GM19468 (cell line): Measurements from ENCODE around the gene ATP13A1.

Experiments
- ATAC-seq: cut with Tn5 transposase; IDR thresholded peaks from one replicate; pipeline ENCODE4 v1.9.1; 2021; ENCODE audit warnings: mild to moderate bottlenecking, moderate library complexity, moderate number of reproducible peaks; ENCODE audit not compliant: unreplicated experiment; ENCODE audit errors: extremely low read depth

Gene ATP13A1

DNA sequence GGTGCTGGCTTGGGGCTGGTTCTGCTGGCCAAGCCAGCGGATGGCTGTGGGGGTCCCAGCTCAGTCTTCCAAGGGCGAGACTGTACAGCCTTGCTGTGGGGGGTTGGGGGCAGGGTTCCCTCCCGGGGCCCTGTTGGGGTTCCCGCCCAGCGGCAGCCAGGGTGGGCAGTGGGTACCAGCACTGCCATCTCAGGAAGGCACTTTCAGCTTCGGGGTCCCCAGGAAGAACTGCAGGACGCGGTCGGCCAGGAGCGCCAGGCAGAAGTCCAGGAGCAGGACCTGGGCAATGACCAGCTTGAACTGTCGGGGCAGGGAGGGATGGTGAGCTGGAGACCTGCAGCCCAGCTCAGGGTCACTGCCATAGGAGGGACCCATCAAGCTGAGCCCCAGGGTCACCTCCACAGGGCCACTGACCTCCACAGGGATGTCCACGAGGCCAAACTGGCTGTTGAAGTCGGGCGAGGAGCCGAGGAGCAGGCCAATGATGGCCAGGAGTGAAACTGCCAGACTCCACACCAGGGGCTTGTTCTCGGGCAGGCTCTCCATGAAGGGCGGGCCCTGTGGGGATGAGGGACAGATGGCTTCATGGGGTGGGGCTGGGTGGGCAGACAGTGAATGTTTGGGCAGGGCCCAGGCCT lies 18.1 kb downstream of the ATP13A1 start:
- no peak for ATAC-seq

DNA sequence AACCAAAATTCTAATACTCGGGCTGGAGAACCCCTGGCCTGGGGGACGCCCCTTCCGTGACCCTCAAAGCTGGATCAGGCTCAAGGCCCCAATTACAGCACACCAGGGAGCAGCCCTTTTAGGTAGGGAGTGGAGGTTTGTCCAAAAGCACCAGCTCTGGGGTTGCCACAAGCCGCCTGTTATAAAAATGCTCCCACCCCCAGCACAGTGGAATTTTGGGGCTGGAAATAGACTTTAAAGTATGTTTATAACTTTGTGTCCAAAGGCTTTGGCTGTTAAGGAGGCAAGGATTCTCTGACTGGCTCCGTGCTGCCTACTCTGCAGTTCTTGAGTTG lies 19.5 kb downstream of the ATP13A1 start:
- no peak for ATAC-seq

DNA sequence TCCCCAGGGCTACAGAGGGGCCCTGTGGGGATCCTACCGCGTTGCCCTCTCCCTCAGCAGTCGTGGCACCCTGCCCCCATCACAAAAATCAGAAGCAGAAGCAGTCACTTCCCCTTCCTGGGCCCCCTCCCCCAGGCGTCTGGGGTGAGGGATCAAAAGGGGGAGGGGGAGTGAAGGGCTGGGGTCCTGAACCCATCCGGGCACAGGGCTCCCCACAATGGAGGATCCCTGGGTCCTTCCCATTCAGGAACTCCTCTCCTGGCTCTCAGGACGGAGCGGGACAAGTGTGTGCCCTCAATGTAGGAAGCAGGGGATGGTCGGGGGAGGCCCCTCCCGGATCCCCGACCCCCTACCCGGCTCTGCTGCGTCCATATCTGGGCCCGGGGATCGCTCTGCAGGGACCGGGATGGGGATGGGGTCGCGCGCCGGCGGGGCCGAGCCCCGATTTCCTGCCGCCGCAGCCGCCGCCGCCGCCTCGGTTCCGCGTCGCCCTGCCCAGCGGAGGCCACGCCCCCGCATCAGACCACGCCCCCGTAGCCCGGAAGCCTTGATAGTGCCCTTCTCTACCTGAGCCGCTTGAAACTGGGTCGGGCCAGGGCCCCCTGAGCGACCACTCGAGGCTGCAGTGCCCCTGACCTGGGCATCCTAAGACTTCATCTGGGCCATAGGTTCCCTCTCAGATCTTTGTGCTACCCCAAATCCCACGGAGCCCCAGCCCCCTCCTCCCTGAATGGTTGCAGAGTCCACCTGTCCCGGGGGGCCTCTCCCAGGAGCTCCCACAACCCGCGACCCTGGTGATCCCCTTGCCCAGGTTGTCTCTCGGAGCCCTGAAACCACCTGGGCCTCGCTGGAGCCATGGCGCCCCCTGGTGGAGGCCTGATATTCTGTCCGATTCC lies 20.1 kb downstream of the ATP13A1 start, which contains the start of gene GMIP:
TSS of gene GMIP (minus strand) at position 500 of the 896 bp plus-strand sequence. CDS start at position 372, 128 bp downstream.
- no peak for ATAC-seq

DNA sequence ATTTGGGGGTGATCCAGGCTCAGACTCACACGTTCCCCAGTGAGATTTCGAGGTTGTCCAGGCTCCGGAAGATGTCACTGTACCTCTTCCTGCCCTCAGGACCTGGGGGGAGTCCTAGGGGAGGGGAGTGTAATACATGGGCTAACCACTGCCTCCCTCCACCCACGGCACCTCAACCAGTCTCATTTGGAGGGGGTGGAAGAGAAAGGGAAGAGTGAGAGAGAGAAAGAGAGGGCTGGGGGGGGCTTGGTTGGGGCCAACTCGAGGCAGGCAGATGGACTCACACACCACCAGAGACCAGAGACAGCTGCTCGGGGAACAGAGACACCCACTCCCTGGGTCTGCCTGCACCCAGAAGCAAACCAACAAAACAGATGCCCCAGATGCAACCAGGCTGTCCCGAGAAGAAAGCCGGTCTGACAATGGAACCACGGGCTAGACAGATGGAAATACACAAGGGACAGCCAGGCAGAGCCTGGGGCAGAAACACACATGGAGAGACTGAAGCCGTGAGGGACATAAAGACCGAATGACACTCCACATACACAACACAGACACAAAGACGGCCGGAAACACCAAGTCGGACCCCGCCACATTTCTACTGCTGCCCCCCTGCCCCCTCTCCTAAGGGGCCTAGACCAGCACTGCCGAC lies 20.8 kb downstream of the ATP13A1 start:
- no peak for ATAC-seq

DNA sequence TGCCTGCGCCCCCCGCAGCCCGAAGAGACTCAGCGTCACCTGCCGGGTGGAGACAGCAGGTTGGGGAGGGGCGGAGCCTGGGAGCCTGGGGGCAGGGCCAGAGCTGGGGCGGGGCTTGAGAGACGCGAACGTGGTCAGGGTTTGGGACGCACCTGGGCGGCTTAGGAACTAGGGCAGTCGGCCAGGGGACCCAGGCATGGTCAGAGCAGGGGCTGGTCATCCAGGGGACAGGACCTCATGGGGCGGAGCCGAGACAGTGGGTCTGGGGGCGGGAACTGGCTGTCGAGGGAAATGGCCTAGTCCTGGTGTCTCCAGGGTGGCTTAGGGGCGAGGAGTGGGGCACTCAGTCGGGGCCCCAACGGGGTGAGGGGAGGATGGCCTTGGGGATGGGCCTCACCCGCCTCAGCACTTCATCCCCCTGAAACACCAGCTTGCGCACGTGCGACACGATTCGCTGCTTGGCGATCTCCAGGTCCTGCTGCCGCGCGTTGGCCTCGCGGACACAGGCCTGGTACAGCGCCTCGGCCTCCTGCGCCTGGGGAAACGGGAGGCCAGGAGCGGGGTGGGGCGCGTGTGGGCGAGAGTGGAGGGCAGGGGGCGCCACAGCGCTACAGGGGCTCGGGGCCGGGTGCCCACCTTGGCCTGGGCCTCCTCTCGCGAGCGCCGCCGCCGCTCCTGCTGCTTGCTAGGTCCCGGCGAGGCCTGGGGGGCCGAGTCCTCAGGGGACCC lies 25.8 kb downstream of the ATP13A1 start:
- ATAC-seq = no peak

DNA sequence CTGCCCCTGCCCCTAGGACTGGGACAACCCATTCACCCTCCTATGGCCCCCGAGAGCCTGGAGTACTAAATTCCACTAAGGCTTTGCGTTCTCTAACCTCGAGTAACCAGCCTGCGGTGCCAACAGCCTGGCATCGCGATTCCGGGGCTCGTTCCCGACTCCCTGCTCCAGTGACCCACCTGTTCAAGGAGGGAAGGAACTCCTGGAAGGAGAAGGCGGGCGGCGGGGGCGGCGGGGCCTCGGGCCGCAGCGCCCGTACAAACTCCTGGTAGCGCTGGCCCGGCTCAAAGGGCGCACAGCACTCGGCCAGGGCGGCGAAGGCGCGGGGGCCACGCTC lies 26.3 kb downstream of the ATP13A1 start:
- no peak for ATAC-seq

DNA sequence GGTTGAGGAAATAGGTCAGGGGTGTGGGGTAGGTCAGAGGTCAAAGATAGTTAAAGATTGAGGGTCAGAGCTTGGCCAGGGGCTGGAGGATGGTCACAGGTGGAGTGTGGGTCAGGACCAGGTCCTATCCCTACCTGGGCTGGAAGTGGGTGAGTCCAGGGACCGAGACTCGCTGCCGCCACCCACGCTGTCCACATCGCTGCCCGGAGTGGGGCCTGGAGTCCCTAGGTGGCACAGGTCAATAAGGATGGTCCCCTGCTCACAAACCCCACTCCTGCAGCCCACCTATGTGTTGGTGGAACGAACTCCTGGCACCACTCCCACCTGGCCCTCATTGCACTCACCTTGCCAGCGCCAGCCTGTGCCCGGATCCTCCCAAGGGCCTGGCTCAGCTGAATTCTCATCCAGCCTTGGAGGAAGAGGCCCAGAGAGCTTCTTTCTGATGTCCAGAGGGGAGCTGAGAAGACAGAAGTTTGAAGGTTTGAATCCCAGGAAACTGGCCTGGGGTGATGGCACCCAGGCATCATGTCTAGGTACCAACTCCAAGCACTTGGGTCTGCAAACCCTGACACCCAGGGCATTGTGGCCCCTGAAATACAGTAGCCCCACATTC lies 26.8 kb downstream of the ATP13A1 start:
- no peak for ATAC-seq

DNA sequence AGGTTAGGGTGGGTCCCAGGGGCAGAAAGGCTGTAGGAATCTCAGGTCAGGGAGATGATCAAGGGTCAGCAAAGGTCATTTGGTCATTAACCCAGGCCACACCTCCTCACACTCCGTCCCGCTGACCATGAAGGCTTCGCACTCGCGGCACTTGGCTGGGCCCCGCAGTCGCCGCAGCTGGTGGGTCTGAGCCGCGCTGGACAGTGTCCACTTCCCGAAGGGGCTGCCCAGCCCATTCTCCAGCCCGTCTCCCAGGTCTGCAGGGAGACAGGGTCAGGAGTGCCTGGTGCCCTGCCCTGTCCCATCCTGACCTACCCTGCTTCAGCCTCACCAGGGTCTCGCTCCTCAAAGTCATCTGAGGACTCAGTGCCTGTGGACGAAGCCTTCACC lies 28.2 kb downstream of the ATP13A1 start:
- ATAC-seq = no peak

DNA sequence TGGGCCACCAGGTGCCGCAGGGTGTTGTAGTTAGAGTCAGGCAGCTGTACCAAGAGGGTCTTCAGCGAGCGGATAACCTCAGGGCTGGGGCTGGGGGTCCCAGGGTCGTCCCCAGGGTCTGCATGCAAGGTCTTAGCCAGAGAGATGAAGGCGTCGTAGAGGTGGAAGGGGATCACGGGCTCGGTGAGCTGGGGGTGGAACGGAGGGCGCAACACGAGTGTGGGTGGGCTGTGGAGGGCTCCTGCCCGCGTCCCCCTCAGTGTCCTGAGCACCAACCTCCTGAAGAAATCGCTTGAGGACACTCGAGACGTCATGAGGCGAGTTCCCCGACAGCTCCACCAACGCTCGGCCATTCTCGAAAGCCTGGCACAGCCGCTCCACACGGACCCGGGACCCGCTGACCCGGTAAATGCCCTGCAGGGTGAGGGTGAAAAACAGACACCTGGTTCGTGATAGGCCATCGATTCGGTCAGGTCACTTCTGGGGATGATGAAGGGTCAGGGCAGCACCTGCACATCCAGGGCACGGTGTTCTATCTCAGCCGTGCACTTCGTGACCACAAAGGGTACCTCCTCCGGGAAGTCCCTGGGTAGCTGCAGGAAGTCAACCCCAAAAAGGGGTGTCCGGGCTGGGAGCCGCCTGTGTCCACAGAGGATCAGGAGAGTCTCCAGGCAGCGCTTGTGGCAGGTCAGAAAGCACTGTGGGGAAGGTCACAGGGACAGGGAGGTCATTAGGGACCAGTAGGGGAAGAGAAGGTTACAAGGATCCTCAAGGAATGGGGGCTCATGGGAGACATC lies 28.8 kb downstream of the ATP13A1 start:
- no peak for ATAC-seq

DNA sequence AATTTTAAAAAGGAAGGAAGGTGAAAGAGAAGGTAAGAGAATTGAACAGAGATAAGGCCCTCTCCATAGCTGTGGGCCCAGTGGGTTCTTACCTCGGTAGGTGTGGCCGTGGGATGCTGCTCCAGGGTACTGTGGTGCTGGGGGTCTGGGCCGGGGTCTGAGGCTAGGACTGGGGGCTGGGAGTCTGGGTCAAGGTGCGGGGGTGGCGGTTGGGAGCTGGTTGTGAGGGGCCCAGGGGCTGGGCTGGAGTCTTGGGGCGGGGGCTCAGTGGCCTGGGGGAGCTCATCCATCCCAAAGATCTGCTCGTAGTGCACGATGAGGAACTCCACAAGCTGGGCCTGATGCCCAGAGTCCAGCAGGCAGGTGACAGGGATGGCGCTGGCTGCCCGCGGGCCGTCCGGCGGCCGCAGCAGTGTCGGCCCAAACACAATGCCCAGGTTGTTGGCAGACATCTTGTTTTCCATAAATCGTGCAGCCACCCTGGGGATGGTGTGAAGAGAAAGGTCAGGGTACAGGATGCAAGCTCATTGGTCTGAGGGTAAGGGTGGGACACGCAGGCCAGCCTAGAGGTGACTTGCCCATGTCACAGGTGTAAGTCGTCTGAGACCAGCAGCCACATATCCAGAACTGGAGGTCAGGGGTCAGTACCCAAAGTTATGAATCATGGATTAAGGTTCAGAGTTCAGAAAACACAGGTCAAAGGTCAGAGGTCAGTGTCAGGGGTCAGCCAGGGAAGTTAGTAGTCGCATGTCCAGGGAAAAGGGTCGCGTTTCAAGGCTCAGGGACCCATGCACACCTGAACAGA lies 29.6 kb downstream of the ATP13A1 start:
- ATAC-seq = no peak

DNA sequence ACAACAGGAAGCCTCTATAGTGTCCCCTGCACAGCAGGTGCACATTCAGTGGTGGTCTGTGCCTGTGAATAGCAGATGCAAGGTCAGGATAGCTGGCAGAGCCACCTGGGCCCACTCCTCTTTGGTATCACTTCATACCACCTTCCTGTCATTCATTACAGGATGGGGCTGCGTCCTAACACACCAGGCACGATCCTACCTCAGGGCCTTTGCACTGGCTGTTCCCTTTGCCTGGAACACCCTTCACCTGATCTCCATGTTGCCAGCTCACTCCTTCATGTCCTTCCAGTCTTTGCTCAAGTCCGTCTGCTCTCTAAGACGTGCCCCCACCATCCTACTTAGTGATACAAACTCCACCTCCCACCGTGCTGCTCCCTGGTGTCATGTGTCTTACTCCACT lies 30.8 kb downstream of the ATP13A1 start:
- no peak for ATAC-seq

DNA sequence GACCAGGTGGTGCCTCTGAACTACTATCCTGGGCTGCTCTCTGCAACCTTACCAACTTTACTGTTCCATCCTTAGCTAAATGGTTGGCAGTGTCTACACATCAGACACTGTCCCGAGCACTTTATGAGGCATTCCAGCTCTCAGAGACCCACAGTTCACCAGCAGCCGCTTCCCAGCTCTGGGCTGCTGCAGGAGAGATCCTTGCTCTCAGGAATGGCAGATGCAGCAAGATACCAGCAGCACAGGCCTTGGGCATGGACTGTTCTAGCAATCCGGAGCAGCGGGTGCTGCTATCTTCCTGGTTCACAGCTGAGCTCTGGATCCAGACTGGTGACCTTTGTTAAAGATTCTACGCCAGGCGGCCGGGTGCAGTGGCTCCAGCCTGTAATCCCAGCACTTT lies 32.1 kb downstream of the ATP13A1 start:
- no peak for ATAC-seq

DNA sequence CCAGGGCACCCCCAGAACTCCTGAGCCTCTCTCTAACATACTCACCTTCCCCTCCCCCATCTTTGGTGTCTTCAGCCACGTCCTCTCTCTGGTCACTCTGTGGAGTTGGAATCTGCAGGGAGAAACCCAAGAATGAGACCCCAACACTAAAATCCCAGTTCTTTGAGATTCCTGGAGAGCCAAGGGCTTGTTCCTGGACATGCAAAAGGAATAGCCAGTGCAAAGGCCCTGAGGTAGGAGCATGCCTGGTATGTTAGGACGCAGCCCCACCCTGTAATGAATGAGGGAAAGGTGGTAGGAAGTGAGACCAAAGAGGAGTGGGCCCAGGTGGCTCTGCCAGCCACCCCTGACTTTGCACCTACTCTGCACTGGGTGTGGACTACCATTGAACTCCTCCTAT lies 33.0 kb downstream of the ATP13A1 start:
- ATAC-seq = no peak

DNA sequence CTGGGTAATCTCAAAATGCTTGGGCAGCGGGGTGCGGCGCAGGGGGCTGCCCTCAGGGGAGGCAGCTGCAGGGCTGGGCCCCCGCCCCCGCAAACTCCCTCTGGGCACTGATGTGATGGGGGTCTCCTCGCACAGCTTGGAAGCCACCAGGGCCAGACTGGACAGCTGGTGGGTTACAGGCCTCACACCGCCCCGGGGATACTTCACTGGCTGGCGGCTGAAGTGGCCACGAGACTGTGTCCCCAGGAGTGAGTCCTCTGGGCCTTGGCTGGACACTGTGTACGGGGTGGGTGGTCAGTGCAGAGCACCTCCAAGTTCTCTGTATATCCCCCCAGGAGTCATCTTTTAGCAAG lies 33.4 kb downstream of the ATP13A1 start:
- no peak for ATAC-seq

DNA sequence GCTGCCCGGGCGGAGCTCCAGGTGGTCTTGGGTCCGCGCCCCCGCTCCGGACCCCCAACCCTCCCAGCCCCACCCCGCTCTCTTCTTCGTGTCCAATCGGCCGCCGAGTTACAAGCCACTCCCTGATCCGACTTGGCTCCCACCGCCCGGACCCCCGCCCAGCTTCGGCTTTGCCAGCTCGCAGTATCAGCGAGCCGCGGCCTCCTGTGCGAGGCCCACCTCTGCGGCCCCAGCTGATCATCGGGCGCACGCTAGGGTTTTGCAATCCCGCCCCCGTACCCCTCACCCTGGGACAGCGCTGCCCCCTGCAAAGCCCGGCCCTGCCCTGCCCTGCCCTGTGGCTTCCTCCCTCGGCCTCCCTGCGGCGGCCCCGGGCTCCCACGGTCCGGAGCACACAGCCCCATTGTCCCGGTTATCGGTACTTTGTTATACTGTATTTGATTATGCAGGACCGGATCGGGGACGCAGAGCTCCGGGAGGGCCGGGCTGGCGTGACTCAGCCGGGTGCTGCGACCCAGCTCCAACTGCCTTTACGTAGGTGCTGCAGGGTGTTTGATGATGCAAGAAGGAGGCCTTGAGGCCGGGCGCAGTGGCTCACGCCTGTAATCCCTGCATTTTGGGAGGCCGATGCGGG lies 34.9 kb downstream of the ATP13A1 start:
- no peak for ATAC-seq

DNA sequence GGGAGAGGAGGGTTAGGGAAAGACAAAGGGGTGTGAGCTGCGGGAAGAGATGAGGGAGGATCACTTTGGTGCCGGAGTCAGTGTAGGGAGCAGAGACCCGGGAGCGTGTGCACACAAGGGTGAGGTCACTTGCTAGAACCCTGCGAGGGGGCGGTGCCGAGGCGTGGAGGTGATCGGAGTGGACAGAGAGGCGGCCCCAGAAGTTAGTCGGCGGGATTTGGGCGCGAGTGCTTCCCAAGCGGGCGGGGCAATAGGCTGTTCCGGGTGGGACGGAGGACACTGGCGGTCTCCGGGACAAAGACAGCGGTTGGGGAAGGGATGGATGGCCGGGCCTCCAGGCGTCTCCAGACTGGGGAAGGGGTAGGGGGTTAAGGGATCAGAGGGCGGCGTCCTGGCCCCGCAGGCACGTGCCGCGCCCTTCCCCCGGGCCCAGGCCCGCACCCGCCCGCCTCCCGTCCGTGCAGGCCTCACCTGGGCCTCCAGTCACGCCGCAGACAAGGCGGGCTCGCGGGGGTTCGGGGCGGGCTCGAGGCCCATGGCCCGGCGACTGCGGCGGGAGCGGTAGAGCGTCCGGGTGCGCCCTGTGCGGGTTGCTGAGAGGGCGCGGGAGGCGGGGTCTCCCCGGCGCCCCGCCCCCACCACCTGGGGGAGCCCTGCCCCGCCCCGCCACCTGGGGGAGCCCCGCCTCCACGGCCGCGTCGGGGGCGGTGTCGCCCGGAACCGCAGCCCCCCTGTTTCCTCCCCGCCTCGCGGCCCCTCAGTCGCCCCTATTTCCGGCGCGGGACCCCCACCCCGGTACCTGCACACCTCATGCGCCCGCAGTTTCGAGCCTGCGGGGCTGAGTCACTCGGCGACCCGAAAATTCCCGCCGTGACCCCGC lies 35.6 kb downstream of the ATP13A1 start, which contains the start of gene LPAR2:
TSS of gene LPAR2 (minus strand) at position 600 of the 880 bp plus-strand sequence. CDS start 945 bp downstream, outside the sequence.
- ATAC-seq = no peak
